HG03139 (cell line): ENCODE results near the gene SNX2.
A peak's percentile ranks its signal among the peaks of the same experiment; 100 is the strongest.
"Not testable (repeated sequence)": the region's sequence is repeated elsewhere in the genome, so short reads cannot be mapped to it uniquely, and the experiment has no call there.

Experiments used
- ATAC-seq: cut with Tn5 transposase; IDR thresholded peaks from one replicate; pipeline ENCODE4 v1.9.1; 2021; ENCODE audit not compliant: unreplicated experiment

The SNX2 gene, protein sequence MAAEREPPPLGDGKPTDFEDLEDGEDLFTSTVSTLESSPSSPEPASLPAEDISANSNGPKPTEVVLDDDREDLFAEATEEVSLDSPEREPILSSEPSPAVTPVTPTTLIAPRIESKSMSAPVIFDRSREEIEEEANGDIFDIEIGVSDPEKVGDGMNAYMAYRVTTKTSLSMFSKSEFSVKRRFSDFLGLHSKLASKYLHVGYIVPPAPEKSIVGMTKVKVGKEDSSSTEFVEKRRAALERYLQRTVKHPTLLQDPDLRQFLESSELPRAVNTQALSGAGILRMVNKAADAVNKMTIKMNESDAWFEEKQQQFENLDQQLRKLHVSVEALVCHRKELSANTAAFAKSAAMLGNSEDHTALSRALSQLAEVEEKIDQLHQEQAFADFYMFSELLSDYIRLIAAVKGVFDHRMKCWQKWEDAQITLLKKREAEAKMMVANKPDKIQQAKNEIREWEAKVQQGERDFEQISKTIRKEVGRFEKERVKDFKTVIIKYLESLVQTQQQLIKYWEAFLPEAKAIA

DNA sequence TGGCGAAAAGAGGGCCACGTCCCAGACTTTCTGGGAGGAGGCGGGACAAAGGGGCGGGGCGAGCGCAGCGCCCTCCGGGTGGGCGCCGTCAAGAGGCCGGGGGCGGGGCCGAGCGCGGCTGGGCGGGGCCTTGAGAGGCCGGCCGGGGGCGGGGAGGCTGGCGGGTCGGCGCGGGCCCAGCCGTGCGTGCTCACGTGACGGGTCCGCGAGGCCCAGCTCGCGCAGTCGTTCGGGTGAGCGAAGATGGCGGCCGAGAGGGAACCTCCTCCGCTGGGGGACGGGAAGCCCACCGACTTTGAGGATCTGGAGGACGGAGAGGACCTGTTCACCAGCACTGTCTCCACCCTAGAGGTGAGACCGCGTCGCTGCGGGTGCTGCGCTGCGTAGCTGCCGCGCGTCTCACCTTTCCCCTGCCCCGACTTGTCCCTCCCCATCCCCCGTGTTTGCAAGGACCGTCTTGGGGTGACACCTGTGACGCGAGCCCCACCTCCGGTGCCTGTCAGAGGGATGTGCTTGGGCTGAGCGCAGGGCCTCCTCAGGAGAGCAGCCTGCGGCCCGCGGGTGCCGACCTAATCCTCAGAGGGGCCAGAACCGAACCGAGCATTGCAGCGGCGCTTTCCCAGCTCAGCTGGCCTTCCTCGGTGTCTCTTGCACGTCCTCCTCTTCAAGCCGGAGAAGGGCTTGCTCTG is at the start of gene SNX2:
TSS of gene SNX2 (plus strand) at position 220 of the 689 bp plus-strand sequence. CDS start at position 244, 24 bp downstream.
- ATAC-seq, result peak; percentile 87

DNA sequence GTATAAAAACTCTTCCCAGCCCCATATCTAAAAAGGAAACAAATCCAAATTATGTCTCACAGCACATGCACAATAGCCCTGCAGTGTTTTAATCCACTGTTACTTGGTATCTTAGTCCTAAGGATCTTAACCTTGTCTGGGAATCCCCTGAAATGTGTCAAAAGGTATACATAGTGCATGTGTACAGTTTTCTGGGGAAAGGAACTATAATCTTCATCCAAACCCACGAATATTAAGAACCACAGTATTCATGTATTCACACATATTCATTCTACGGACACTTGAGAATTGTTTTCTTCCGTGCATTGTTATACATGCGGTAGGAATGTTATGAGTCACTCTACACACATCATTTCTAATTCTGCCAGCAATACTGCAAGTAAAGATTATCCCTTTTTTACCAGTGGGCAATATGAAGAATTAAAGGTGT is 47.8 kb upstream of the SNX2 start:
- no peak for ATAC-seq

DNA sequence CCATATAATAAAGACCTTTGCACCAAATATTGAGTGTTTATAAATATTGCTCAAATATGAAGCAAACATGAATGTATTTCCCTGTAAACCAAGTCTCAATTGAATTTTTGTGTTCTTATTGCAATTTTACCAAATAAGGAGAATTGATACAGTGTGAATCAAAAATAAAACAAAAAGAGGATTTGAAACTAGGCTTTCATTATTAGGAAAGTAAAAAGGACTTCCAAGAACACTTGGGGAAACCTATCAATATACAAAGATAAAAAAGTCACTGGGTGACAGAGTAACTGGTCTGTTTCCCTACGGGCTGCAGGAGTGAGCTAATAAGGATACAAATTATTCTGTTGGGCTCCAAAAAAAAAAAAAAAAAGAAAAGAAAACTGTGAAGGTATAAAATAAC is 44.8 kb upstream of the SNX2 start:
- ATAC-seq, result no peak

DNA sequence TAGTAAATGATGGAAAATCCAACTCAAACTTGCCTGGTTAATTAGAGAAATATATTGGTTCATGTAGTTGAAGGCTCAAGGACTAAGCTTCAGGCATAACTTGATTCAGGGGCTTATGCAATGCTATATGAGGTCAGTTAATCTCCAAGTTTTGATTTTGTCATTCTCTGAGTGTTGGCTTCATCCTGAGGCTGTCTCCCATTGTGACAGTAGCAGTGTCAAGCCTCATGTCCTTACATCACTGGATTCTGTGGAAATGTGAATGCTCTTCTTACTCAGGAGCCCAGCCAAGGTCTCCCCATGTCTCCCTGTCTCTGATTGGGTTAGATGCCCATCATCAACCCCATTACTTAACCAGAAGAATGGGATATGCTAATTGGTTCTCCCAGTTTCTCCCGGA is 44.4 kb upstream of the SNX2 start:
- no peak for ATAC-seq

DNA sequence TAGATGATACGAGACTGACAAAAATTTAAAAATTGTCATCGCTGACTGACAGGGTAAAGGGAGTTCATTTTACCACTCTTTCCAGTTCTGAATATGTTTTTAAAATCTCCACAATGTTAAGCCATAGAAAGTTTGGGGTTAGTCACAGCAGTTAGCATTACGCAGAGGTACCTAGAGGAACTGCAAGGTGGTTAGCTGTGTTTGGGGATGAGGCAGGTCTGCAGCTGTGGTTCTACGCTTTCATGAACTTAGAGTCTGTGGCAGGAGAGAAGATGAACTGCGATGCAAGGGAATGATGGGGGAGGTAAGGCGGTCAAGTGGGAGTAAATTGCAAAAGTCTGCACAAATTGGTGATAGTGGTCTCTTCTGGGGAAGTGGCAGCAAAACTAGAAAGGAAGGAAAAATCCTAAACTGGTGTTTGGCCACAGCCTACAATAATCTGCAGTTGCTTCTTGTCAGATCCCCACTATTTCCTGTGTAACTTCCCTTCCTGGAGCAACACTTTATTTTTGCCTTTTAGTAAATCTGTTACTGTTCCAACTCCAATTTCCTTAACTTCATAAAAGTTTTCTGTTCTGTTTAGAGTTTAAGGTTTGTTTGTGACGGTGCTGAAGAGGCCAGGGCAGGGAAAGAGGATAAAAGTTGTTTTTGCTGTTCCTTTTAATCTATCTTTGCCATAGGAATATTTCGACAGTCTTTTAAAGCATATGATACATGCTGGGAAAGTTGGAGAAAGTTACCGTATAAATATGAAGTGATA is 38.6 kb upstream of the SNX2 start:
- ATAC-seq, result no peak

DNA sequence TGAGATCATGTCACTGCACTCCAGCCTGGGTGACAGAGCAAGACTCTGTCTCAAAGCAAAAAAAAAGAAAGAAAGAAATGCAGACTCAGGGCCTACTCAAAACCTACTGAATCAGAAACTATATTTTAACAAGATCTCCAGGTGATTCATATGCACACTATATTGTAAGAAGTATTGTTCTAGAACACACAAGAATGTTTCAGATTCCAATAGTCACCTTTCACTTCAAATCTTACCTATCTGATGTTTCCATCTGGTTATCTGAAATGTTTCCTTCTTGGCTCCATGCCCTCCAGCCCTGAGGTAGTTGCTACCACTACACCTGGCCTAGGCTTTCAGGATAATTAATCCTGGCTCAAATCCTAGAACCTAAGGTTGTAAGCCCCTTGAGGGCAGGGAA is 36.8 kb upstream of the SNX2 start:
- ATAC-seq, result no peak

DNA sequence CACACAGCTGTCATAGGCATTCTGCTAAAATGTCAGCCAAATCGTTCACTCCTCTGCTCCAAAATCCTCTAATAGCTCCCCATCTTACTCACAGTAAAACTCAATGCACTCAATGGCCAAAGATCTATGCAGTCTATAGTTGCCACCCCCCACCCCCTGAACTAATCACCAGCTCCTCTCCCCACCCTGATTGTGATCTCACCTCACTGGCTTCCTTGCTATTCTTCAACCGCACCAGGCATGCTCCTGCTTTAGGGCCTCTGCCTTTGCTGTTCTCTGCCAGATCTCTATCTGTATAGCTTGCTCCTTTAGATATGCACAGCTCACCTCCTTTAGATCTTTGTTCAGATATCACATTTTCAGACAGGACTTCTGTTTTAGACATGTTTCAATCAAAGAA is 33.2 kb upstream of the SNX2 start:
- no peak for ATAC-seq

DNA sequence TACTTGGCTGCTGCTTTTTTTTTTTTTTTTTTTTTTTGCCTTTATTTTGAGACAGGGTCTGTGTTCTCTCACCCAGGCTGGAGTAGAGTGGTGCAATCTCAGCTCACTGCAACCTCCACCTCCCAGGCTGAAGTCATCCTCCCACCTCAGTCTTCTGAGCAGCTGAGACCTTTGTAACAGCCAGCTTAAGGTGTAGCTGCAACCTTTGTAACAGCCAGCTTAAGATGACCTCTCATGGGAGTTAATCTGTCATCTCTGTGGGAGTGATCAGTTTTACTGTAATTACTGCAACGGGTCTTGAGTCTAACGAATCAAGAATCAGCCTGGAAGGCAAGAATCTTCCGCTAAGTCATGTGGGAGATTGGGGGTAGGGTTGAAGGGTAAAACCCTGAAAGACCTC is 31.6 kb upstream of the SNX2 start:
- no peak for ATAC-seq

DNA sequence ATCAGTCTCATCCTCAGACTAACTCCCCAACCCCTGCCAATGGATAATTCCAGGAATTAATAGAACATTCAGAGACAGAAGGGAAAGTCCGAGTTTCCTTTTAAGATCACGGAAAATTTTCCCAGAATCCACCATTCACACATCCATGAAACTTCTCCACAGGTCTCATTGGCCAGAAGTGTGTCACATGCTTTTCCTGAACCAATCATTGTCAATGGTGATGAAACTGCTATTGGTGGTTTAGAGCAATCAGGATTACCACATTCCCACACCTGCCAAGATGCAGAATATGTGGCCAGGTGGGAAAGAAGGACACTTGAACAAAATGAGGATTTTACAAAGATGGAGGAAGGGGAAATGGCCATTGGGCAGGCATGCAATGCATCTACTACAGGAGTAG is 29.3 kb upstream of the SNX2 start:
- no peak for ATAC-seq

DNA sequence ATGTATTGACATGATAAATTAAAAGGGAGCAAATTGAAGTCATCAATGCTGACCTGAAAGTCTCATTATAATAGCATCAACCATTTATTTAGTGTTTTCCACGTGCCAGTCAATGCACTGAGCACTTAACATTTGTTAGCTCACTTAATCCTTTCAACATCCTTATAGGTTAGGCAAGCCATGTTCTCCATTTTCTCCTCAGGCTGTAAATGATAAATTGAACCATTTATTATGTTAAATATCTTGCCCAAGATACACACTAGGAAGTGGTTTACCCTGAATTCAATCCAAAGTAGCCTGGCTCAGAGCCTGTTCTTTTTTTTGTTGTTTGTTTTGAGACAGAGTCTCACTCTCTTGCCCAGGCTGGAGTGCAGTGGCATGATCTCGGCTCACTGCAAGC is 25.0 kb upstream of the SNX2 start:
- ATAC-seq, result no peak

DNA sequence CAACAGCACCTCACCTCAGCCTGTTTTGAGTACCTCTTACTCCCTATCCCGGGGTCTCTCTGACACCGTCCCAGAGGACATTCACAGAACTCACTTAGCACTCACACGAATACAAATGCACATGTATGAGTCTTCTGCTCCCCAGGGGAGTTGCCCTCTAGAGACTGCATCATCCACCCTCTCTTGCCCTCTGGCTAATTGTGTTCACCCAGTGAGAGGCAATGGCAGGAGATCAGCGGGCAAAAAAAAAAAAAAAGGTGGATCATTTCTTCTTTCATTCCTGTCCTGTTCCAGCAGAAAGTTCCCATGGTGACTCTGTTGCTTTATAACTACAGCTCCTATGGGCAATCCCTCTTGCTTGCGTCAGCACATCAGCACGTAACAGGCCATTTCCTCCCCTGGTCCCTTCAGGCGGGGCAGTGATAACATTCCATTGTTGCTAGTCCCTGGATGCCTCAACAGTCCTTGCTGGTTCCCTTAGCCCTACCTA is 23.5 kb upstream of the SNX2 start:
- ATAC-seq, result no peak

DNA sequence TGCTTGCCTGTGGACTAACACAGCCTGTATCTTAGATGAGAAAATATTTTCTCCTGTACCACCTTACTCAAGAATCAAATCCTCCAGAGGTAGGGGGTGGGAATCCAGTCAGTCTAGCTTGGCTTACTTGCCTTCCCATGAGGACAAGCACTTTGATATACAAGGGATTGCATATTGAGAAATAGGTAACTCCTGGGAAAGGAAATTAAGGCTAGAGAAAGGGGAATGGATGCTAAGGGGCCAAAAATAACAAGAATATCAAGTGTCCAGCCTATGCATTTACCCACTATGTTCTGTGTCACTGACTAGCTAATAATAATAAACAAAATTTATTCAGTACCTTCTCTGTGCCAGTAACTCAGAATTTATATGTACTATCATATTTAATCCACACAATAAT is 21.4 kb upstream of the SNX2 start:
- ATAC-seq, result no peak

DNA sequence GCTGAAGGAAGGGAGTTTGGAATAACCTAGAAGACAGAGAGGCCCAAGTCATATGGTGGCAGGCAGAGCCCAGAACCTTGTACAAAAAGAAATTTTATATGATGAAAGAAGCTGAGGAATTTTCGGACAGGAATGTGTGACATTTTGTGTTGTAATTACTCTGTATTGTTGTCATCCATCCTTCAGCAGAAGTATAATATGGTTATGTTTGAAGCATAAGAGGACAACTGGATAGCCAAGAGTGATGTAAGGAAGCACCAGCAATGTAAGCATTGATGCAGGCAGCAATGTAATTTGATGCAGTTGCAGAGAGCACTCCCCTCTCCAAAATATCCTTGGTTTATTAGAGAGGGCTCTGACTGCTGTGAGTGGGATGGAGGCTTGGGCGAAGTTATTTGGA is 19.1 kb upstream of the SNX2 start:
- ATAC-seq, result no peak

DNA sequence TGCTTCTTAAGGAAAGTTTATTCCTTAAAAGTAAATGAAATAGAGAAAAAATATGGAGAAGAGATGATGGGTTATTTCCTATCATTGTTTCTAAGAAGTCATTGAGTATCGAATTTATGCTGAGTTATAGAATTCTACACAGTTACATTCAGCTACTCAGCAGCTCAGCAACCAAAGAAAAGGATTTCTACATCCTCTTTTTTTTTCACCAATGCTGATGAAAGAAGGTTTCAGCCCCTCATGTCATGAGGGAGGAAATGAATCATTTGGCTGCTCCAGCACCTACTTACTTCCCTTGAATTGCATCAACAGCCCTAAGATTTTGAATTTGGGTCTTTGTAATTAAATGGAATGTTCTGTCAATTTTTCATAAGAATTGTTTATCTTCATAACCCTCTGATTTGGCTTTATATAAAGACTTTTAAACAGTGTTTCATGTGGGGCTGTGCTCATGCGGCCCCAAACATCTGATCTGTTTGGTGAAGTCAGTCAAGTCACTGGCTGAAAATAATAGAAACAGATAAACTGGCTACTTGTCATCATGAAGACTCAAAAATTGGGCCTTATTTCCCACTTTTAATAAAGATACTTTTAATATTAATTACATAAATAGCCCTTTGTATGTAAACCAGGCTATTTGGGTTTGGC is 18.5 kb upstream of the SNX2 start:
- ATAC-seq, result peak; percentile 63

DNA sequence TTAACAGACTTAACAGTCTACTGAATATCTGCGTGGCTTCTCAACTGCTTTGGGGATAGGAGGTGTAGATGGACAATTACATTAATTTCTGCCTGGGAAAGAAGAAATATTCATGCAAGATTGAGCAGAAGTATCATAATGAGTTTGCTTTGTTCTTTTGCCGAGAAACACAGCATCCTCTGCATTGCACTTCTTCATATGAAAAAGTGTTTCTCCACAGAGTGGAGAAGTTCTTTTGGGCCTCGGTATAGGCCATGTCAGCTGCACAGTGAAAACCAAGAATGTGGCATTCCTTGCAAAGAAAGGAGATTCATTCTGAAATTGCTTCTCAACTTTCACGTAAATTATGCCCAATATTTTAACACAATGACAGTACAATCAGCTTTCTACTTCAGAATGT is 17.6 kb upstream of the SNX2 start:
- ATAC-seq, result no peak

DNA sequence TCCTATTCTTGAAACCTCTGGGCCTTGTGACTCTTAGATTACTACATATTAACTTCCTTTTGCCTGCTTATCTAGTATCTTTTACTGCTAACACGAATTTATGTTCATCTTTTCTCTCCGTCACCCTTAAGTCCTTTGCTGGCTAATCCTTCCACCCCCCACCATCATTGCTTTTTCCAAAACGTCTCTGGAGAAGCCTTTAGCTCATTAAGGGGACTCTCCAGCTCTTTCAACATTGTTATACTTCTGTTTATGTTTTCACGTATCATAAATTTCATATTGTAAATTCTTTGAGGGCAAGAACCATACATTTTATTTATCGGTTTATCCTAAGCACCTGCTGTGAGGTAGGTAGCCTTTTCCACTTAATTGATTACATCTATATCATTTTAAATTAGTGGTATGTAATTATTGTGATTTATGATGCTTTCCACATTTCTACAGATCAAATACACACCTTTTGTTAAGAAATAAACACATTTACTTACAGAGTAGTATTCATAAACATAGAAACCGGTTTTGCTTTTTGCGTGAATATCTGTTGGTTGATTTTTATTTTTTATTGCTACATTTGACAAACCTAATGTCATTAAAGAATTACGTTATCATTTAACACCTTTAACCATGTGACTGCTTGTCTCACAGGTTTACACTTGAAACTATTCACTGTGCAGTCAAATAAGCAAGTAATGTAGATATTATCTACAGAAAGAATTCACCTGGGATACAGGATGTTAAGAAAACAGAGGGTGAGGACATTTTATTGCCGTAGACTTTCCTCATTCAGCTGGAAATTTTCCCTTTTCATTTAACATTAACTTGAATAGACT is 15.4 kb upstream of the SNX2 start:
- ATAC-seq, result no peak

DNA sequence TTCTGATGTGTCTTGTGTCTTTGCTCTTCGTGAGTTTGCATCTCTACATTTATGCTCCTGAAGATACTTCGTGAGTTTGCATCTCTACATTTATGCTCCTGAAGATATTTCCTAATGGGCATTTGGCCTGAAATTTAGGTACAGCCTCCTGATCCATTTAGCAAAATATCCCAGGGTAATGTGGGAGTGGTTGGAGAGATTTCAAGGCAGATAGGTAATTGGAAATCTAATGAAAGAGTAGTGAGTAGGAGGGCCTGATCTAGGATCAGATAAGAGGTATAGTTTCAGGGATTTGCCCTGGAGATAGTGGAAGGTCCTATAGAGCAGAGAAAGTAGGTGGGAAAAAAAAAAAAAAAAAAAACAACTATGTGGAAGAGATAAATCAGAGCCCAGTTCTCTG is 14.6 kb upstream of the SNX2 start:
- ATAC-seq, result no peak

DNA sequence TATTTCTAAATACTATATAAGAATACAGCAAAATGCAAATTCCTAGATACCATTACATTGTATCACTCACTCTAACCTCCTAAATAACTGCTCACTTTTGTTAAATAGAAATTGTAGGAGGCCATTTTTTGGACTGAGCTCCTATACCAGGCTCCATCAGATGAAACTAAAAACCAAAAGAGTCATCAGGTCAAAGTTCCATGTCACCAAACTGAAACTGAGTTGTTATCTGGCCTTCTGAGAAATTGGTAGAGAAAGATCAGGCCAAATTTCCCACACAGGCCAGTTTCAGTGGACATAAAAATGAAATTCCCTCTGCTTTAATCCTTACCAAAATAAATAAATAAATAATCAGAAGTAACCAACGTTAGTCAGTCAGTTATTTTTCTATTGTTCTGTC is 13.8 kb upstream of the SNX2 start:
- no peak for ATAC-seq

DNA sequence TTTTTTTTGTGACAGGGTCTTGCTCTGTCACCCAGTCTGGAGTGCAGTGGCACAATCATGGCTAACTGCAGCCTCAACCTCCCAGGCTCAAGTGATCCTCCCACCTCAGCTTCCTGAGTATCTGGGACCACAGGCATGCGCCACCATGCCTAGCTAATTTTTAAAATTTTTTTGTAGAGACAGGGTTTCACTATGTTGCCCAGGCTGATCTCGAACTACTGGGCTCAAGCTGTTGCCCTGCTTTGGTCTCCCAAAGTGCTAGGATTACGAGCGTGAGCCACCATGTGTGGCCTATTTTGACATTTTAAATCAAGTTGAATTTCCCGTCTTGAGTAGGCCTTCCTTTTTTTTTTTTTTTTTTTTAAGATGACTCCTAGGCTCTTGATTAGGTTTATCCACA is 13.0 kb upstream of the SNX2 start:
- ATAC-seq, result not testable (repeated sequence)

DNA sequence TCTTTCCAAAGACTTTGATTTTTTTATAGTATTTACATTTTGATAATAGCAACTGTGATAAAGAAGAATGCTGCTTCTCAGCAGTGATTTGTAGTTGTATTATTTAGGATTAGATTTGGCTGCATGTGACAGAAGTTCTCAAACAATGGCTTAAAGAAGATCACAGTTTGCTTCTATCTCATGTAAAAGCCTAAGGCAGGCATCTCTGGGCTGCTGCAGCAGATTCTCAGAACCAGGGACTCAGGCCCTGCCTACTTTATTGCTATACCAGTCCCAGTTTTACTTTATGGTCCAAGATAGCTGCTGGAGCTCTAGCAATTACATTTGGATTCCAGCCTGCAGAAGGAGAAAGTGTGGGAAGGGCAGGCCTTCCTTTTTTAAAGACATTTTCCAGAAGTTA is 8.8 kb upstream of the SNX2 start:
- ATAC-seq, result no peak
